Activated CD8-positive, alpha-beta T cell treated with anti-CD3 and anti-CD28 coated beads for 36 hours (primary cell): ENCODE results near the gene KIF17. TPM values are rescaled to one million over a fixed set of nuclear protein-coding genes. Genes with fewer than 3 reads are reported as not detected.

ENCODE experiments used
- ATAC-seq: fragments of 200-7000 bp; cut with Tn5 transposase; one replicate; pipeline ENCODE4 v1.10.0; 2021; ENCODE audit warnings: mild to moderate bottlenecking, moderate library complexity
- CTCF ChIA-PET: fragments of 350-600 bp; sonication (Branson Sonifier 250); formaldehyde crosslinking; loops from one replicate; lab custom pipeline; 2021; ENCODE audit warnings: antibody characterized with exemption; lab: Charles Lee
- POLR2A ChIA-PET: fragments of 350-600 bp; sonication (Branson Sonifier 250); formaldehyde crosslinking; loops from one replicate; lab custom pipeline; 2021; ENCODE audit warnings: antibody characterized with exemption; lab: Charles Lee
- DNase-seq: peaks from one replicate; pipeline ENCODE4 v3.0.0-alpha.2; 2020
- H3K27ac Mint-ChIP-seq: one replicate; pipeline ENCODE4 v1.8.0; 2021; ENCODE audit warnings: mild to moderate bottlenecking, mixed read lengths
- H3K27me3 Mint-ChIP-seq: one replicate; pipeline ENCODE4 v1.8.0; 2021; ENCODE audit warnings: mixed read lengths
- H3K36me3 Mint-ChIP-seq: one replicate; pipeline ENCODE4 v1.8.0; 2021; ENCODE audit warnings: low read depth, mixed read lengths
- H3K4me1 Mint-ChIP-seq: one replicate; pipeline ENCODE4 v1.8.0; 2021; ENCODE audit warnings: low read depth, mixed read lengths
- H3K4me3 Mint-ChIP-seq: one replicate; pipeline ENCODE4 v1.8.0; 2021; ENCODE audit warnings: mild to moderate bottlenecking, moderate library complexity, mixed read lengths
- H3K9me3 Mint-ChIP-seq: one replicate; pipeline ENCODE4 v1.8.0; 2021; ENCODE audit warnings: mixed read lengths
- CTCF ChIP-seq: fragments of 200-600 bp; IDR thresholded peaks from one replicate; pipeline ENCODE4 v1.8.0; 2022; ENCODE audit warnings: antibody characterized with exemption, mild to moderate bottlenecking
- intact Hi-C: fragments of 100-400 bp; cut with micrococcal nuclease; formaldehyde crosslinking; loops from one replicate; pipeline ENCODE4 v1.10.0; 2022
- total RNA-seq, 2 experiments: library from RNA; stranded (reverse); gene quantifications; one replicate each; pipeline ENCODE4 v1.2.3, GENCODE V29; 2021

Gene KIF17
- total RNA-seq, 2 experiments from 2014 or later: not detected

DNA sequence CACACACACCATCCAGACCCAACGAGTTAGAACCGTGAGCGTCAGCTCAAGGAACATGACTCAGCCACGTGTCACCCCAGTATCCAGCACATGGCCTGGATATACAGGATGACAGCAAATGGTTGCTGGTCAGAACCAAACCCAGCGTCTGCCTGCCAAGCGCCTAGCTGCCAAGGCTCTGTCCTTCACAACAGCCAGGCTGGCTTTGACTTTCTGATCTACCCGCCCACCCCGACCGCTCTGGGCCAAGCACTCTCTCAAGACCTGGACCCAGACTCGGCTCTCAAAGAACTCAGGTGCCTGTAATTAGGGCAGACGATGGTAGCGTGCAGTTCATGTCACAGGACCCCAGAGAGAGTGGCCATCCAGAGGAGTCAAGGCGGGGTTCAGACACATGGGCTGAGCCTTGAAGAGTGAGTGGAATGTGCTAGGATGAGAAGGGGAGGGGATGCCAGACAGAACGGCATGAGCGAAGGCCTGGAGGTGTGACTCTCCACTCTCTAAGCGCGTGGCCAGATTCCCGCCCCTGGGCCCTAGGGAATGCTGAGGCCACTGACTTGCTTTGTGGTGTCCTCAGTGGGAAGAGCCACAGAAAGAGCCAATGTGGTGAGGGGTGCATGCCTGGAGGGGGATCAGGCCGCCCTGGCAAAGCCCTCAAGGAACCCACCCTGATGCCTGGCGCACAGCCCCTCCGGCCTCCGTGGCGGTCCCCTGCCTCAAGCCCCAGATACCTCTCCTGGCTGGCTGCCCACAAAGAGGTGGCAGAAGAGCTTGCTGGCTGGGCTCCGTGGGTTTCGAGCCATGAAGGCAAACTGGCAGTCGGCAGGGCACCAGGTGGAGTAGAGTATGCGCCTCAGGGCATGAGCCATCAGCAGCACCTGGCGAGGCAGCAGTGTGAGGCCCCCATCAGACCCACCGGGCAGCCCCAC is 7.6 kb upstream of the KIF17 start:
- CTCF ChIA-PET: no interaction called here
- TF ChIP-seq CTCF: no peak
- intact Hi-C loops: no loop called here

DNA sequence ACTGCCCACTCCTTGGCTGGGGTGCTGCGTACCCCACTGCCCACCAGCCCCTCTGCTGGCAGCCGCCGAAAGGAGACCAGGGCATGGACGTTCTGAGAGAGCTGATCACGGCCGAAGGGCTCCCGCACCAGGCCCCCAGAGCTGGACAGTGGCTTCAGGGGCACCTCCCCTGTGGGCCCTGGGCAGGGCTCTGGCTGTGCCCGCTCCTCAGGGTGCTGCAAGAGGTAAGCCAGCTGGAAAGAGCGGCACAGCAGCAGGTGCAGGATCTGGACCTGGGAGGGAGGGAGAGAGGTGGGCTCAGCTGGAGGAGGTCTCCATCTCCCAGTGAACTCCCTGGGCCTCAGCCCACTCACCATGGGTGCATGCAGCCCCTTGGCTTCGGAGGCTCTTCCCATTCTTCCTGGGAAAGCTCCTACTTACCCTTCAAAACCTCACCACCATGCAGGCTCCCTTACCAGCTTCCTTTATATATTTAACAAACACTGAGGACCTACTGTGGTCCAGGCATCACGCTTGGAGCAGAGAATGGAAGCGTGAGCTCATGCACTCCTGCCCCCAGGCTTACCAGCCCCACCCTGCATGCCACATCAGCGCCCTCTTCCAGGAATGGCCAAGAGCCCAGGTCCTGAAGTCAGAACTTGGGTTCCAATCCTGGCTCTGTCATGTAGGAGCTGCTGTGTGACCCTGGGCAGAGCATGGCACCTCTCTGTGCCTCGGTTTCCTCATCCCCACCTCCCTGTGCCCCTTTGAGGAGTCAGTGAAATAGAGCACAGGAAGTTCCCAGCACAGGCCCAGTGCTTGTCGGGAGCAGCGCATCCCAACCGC is 6.8 kb upstream of the KIF17 start:
- no peaks in the 10 kb centered on the region for H3K9me3 Mint-ChIP-seq
- intact Hi-C loops: no loop called here
- H3K36me3 Mint-ChIP-seq: no peaks in the 10 kb centered on the region
- ATAC-seq (no peak), DNase-seq (no peak)
- ChIA-PET CTCF (interaction anchor here (1.6 kb wide), 1 partner anchor 28 kb away, joined by 5 read pairs; no protein-coding TSS in a partner anchor), POLR2A (interaction anchor here (1.8 kb wide), 1 partner anchor 62 kb away, joined by 4 read pairs; the partner anchor contains the start of gene HP1BP3)
- H3K4me3 Mint-ChIP-seq: no peak overlapping the region
- H3K27me3 Mint-ChIP-seq: peaks cover 11% of the 10 kb centered on the region
- H3K4me1 Mint-ChIP-seq: no peaks in the 10 kb centered on the region
- no peak overlapping the region for H3K27ac Mint-ChIP-seq
- no peak for TF ChIP-seq CTCF

More for the DNA sequence above, 7.6 kb upstream of the KIF17 start:
- ATAC-seq (no peak), DNase-seq (no peak)
- Mint-ChIP-seq H3K36me3 (no peaks in the 10 kb centered on the region), H3K27me3 (peaks cover 15% of the 10 kb centered on the region), H3K4me1 (peaks cover 4% of the 10 kb centered on the region), H3K4me3 (no peak overlapping the region), H3K9me3 (no peaks in the 10 kb centered on the region), H3K27ac (no peak overlapping the region)
- POLR2A ChIA-PET: no interaction called here

DNA sequence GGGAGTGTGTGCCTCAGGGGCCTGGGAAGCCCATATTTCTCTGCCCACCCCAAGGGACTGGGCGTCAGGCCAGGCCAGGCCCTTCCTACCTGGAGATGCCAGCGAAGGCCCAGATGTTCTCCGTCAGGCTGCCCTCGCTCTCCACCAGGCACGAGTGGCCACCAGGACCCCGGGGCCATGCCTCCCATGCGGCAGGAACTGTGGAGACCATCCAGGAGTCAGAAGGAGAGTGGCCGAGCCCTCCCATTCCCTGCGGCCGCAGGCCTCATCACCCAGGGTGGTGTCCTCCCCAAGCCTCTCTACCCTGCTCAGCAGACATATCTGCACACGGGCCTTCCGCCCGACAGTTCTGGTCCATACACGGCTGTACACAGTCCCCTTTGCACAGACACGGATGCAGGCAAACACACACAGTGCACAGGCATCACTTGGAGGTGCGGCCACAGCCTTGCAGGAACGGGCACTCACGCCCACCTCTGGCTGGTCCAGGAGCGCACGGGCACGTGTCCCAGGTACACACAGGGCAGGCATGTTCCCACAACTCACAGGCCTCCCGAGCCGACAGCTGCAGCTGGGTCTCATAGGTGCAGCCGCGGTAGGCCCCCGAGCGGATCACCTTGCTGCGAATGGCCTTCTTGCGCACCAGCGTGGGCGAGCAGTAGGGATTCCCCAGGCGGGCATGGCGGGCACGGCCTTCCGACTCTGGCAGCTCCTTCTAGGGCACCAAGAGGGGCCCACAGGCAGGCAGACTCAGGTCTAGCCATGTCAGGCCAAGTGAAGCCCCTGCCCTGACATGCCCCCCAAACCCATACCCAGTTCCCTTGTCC is 5.9 kb upstream of the KIF17 start:
- POLR2A ChIA-PET: interaction anchor here (1.8 kb wide), 1 partner anchor 63 kb away, joined by 4 read pairs; the partner anchor contains the start of gene HP1BP3
- Mint-ChIP-seq H3K27ac (no peak overlapping the region), H3K27me3 (peaks cover 12% of the 10 kb centered on the region), H3K4me3 (no peak overlapping the region), H3K36me3 (no peaks in the 10 kb centered on the region), H3K9me3 (no peaks in the 10 kb centered on the region), H3K4me1 (no peaks in the 10 kb centered on the region)
- no peak for TF ChIP-seq CTCF
- DNase-seq (no peak), ATAC-seq (no peak)
- intact Hi-C loops: no loop called here
- CTCF ChIA-PET: interaction anchor here (1.6 kb wide), 1 partner anchor 27 kb away, joined by 5 read pairs; no protein-coding TSS in a partner anchor

DNA sequence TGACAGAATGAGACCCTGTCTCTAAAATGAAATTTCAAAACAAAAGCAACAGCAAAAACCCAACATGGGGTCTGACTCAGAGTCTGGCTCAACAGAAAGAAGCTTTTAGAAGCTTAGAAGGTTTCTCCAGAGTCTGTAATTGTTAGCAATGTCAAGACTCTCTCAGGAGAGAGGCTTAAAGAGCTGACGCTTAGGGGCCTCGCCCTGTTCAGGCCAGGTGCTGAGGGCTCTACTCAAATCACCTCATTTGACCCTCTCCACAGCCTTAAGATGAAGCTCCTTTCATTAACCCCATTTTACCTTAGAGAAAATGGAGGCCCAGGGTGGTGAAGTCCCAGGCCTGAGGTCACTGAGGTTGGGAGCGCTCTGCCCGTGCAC is 5.3 kb upstream of the KIF17 start:
- Mint-ChIP-seq H3K36me3 (no peaks in the 10 kb centered on the region), H3K27me3 (peaks cover 11% of the 10 kb centered on the region), H3K27ac (no peak overlapping the region), H3K9me3 (no peaks in the 10 kb centered on the region), H3K4me3 (no peak overlapping the region), H3K4me1 (no peaks in the 10 kb centered on the region)
- DNase-seq (no peak), ATAC-seq (no peak)
- CTCF ChIA-PET: interaction anchor here (1.6 kb wide), 1 partner anchor 26 kb away, joined by 5 read pairs; no protein-coding TSS in a partner anchor
- intact Hi-C loops: no loop called here
- POLR2A ChIA-PET: interaction anchor here (1.8 kb wide), 1 partner anchor 63 kb away, joined by 4 read pairs; the partner anchor contains the start of gene HP1BP3
- no peak for TF ChIP-seq CTCF
